MM.1S (cell line): ENCODE measurements around the gene PTPRH.

Experiments used
- DNase-seq: peaks from one replicate; pipeline ENCODE4 v3.0.0-alpha.2; 2015
- H2AFZ ChIP-seq: fragments of 300-600 bp; sonication (generic); 2 replicates; pipeline ENCODE4 v1.6.0; 2016; ENCODE audit warnings: antibody characterized with exemption, low read length
- H3F3A ChIP-seq: fragments of 300-600 bp; sonication (generic); 2 replicates; pipeline ENCODE4 v1.6.1; 2016; ENCODE audit warnings: mild to moderate bottlenecking, antibody characterized with exemption, low read length, moderate library complexity, mixed read lengths; ENCODE audit not compliant: insufficient read depth
- H3K27ac ChIP-seq: fragments of 300-600 bp; sonication (generic); 2 replicates; pipeline ENCODE4 v1.5.1; 2016; ENCODE audit warnings: mild to moderate bottlenecking, low read length
- H3K27me3 ChIP-seq: fragments of 300-600 bp; sonication (generic); replicated peaks from 2 replicates; pipeline ENCODE4 v1.6.0; 2016; ENCODE audit warnings: low read length; ENCODE audit not compliant: insufficient read depth
- H3K36me3 ChIP-seq: fragments of 300-600 bp; sonication (generic); replicated peaks from 2 replicates; pipeline ENCODE4 v1.6.1; 2016; ENCODE audit warnings: mild to moderate bottlenecking, low read length, mixed read lengths; ENCODE audit not compliant: insufficient read depth
- H3K4me1 ChIP-seq: fragments of 300-600 bp; sonication (generic); 2 replicates; pipeline ENCODE4 v1.6.1; 2016; ENCODE audit warnings: low read length, mixed read lengths
- H3K4me2 ChIP-seq: fragments of 300-600 bp; sonication (generic); 2 replicates; pipeline ENCODE4 v1.6.0; 2016; ENCODE audit warnings: low read depth, low read length
- H3K4me3 ChIP-seq: fragments of 300-600 bp; sonication (generic); 2 replicates; pipeline ENCODE4 v1.5.1; 2016; ENCODE audit warnings: low read length, mixed read lengths
- H3K79me2 ChIP-seq: fragments of 300-600 bp; sonication (generic); 2 replicates; pipeline ENCODE4 v1.6.1; 2016; ENCODE audit warnings: mixed run types, low read length, mixed read lengths
- H3K9ac ChIP-seq: fragments of 300-600 bp; sonication (generic); 2 replicates; pipeline ENCODE4 v1.6.1; 2016; ENCODE audit warnings: low read length, mixed read lengths
- H3K9me2 ChIP-seq: fragments of 300-600 bp; sonication (generic); replicated peaks from 2 replicates; pipeline ENCODE4 v1.6.1; 2016; ENCODE audit warnings: mild to moderate bottlenecking, low read length, mixed read lengths; ENCODE audit not compliant: insufficient read depth
- H3K9me3 ChIP-seq: fragments of 300-600 bp; sonication (generic); replicated peaks from 2 replicates; pipeline ENCODE4 v1.6.1; 2016; ENCODE audit warnings: mild to moderate bottlenecking, low read length, mixed read lengths; ENCODE audit not compliant: insufficient read depth
- H4K20me1 ChIP-seq: fragments of 300-600 bp; sonication (generic); 2 replicates; pipeline ENCODE4 v1.6.1; 2016; ENCODE audit warnings: mild to moderate bottlenecking, low read length, moderate library complexity, mixed read lengths; ENCODE audit not compliant: insufficient read depth
- EZH2 ChIP-seq: fragments of 300-600 bp; sonication (generic); optimal IDR thresholded peaks from 2 replicates; pipeline ENCODE3; 2017; ENCODE audit warnings: low read depth, mild to moderate bottlenecking, antibody characterized with exemption, low read length, mixed read lengths
- EZH2phosphoT487 ChIP-seq: fragments of 300-600 bp; sonication (generic); IDR thresholded peaks from 2 replicates; pipeline ENCODE4 v1.6.1; 2018; ENCODE audit warnings: antibody characterized with exemption, low read length
- TF ChIP-seq, protein P1 (sequence below): fragments of 300-600 bp; sonication (generic); IDR thresholded peaks from 2 replicates; pipeline ENCODE4 v1.5.1; 2016; ENCODE audit warnings: antibody characterized with exemption, low read length, mixed read lengths

Gene PTPRH

DNA sequence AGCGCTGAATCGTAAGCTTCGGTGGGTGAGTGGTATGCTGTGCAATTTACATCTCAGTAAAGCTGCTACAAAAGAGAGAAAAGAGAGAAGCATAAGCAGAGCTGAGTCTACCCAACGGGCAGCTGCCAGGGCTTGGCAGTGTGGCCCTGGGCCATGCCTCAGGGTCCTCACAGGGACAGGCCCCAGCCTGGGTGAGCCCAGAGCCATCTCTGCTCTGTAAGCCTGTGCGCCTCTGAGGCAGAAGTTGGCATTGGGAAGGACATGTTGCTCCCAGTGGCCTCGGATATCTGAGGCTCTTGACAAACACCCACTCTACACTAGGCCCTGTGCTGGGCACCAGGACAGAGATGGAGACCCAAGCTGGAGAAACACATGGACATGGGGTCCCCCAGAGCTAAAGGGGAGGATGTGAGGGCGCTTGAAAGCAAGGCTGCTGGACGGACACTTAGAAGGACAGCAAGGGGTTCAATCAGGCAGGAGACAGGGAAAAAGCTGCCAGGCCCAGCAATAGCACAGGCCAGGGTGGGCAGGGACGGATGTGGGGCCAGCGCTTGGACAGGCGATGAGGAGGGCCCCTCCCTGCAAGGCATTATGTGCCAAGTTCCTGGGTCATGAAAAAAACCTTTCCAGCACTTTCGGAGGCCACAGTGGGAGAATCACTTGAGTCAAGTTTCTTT lies 34.8 kb upstream of the PTPRH start:
- Histone ChIP-seq H3K4me1 (no peaks in the 10 kb centered on the region), H3K4me3 (no peak overlapping the region), H3K27ac (no peak overlapping the region), H3K4me2 (no peak overlapping the region), H4K20me1 (peaks cover 30% of the 10 kb centered on the region), H3K36me3 (peaks cover 4% of the 10 kb centered on the region), H3K79me2 (peaks cover 88% of the 10 kb centered on the region), H3K9ac (no peak overlapping the region), H3K27me3 (no peaks in the 10 kb centered on the region), H3F3A (no peaks in the 10 kb centered on the region), H3K9me3 (no peaks in the 10 kb centered on the region), H2AFZ (no peak overlapping the region), H3K9me2 (no peaks in the 10 kb centered on the region)
- DNase-seq, result no peak
- TF ChIP-seq, protein P1, sequence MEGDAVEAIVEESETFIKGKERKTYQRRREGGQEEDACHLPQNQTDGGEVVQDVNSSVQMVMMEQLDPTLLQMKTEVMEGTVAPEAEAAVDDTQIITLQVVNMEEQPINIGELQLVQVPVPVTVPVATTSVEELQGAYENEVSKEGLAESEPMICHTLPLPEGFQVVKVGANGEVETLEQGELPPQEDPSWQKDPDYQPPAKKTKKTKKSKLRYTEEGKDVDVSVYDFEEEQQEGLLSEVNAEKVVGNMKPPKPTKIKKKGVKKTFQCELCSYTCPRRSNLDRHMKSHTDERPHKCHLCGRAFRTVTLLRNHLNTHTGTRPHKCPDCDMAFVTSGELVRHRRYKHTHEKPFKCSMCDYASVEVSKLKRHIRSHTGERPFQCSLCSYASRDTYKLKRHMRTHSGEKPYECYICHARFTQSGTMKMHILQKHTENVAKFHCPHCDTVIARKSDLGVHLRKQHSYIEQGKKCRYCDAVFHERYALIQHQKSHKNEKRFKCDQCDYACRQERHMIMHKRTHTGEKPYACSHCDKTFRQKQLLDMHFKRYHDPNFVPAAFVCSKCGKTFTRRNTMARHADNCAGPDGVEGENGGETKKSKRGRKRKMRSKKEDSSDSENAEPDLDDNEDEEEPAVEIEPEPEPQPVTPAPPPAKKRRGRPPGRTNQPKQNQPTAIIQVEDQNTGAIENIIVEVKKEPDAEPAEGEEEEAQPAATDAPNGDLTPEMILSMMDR, result no peak
- TF ChIP-seq EZH2phosphoT487, result no peak
- no peak for TF ChIP-seq EZH2

DNA sequence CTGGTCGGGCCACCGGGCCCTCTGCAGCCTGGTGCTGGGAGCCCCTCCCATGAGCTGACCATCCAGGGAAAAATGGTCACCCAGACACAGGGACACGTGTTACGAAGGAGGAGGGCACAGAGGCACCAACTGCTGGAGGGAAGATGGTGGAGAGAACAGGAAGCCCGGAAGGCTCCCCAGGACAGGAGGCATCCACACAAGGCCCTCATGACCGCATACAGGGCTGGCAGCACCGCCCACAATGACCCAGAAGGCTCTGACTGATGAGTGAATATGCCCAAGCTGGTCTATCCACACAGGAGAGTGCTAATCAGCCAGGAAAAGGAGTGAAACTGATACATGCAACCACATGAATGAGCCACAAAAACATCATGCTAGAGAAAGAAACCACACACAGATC lies 33.2 kb upstream of the PTPRH start:
- Histone ChIP-seq H3K9me3 (no peaks in the 10 kb centered on the region), H4K20me1 (peaks cover 13% of the 10 kb centered on the region), H3K4me3 (no peak overlapping the region), H3K36me3 (peaks cover 7% of the 10 kb centered on the region), H3K4me1 (no peaks in the 10 kb centered on the region), H3K27me3 (no peaks in the 10 kb centered on the region), H2AFZ (no peak overlapping the region), H3K9me2 (no peaks in the 10 kb centered on the region), H3K79me2 (peaks cover 79% of the 10 kb centered on the region), H3K9ac (no peak overlapping the region), H3F3A (peaks cover 4% of the 10 kb centered on the region; the same call in 1 of the 2 replicates), H3K27ac (no peak overlapping the region), H3K4me2 (no peak overlapping the region)
- DNase-seq, result no peak
- TF ChIP-seq EZH2 (no peak), EZH2phosphoT487 (no peak)
- TF ChIP-seq, protein P1, result no peak

DNA sequence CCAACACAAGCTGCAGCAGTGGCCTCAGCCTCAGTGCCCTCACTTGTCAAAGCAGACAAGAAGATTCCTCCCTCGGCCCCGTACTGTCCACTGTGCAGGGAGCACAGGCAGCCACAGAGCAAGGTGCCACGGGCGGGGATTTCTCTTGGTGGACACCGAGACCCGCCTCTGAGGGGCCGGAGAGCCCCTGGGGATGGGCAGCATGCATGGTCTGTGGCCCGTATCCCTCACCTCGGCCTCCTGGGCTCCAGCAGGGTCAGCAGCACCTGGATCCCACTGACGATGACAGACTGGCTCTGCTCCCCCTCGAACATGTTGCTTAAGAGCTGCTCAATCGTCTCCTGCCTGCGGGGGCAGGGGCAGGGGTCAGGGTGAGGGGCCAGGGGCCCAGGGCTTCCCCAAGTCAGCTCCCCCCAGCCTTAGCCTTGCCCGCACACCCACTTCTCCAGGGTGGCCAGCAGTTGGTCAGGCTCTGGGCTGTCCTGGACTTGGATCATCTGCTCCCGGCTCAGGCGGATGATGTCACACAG lies 32.7 kb upstream of the PTPRH start:
- Histone ChIP-seq H3K27me3 (no peaks in the 10 kb centered on the region), H3K27ac (no peak overlapping the region), H3K9me2 (no peaks in the 10 kb centered on the region), H3K9me3 (no peaks in the 10 kb centered on the region), H4K20me1 (peaks cover 8% of the 10 kb centered on the region), H3F3A (peaks cover 4% of the 10 kb centered on the region; the same call in 1 of the 2 replicates), H3K9ac (no peak overlapping the region), H3K4me1 (no peaks in the 10 kb centered on the region), H3K36me3 (peaks cover 10% of the 10 kb centered on the region), H3K4me2 (no peak overlapping the region), H2AFZ (no peak overlapping the region), H3K79me2 (peaks cover 79% of the 10 kb centered on the region), H3K4me3 (no peak overlapping the region)
- no peak for DNase-seq
- no peak for TF ChIP-seq EZH2
- TF ChIP-seq, protein P1, result no peak
- TF ChIP-seq EZH2phosphoT487, result no peak
